ENCODE data around the gene USP36.

DNA sequence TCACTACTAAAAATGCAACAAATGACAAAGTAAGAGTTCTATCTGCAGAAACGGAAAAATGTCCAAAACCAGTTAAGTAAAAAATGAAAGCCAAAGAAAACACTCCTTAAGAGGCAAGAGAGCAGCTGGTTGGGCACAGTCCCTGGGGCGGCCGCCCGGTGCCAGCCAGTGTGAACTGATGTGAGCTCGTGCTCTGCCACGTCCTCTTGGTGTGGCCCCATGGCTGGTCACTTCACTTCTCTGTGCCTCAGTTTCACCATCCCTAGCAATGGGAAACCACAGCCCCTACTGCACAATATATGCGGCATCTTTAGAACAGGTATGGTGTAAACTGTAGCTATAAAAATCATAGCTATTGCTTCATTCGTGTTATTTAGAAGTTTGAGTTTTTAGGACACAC is 21.2 kb downstream of the USP36 start:
- TF ChIP-seq POLR2AphosphoS5 (IDR thresholded peaks at IDR 0.05), result no peak
- TF ChIP-seq, protein P1, sequence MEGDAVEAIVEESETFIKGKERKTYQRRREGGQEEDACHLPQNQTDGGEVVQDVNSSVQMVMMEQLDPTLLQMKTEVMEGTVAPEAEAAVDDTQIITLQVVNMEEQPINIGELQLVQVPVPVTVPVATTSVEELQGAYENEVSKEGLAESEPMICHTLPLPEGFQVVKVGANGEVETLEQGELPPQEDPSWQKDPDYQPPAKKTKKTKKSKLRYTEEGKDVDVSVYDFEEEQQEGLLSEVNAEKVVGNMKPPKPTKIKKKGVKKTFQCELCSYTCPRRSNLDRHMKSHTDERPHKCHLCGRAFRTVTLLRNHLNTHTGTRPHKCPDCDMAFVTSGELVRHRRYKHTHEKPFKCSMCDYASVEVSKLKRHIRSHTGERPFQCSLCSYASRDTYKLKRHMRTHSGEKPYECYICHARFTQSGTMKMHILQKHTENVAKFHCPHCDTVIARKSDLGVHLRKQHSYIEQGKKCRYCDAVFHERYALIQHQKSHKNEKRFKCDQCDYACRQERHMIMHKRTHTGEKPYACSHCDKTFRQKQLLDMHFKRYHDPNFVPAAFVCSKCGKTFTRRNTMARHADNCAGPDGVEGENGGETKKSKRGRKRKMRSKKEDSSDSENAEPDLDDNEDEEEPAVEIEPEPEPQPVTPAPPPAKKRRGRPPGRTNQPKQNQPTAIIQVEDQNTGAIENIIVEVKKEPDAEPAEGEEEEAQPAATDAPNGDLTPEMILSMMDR (IDR thresholded peaks at IDR 0.05), result no peak
- TF ChIP-seq POLR2A (IDR thresholded peaks at IDR 0.05), result no peak

Measured in prostate gland (tissue), 2 donors.